Astrocyte (in vitro differentiated cells and primary cell): ENCODE results near the gene SEC11A. TPM values are rescaled to one million over a fixed set of nuclear protein-coding genes. Genes with fewer than 3 reads are reported as not detected.

ENCODE experiments used
- DNase-seq: peaks from one replicate; pipeline ENCODE4 v3.0.0-alpha.2; 2010; ENCODE audit warnings: low read depth
- FAIRE-seq: peaks from 2 replicates; lab custom pipeline; 2011; peaks lifted over from hg19 to GRCh38; lab: Jason Lieb, UNC
- H2AFZ ChIP-seq: 2 replicates; pipeline ENCODE4 v1.6.0; 2012; ENCODE audit warnings: low read depth, low read length, inconsistent platforms
- H3K27ac ChIP-seq: 2 replicates; pipeline ENCODE4 v1.5.1; 2011; ENCODE audit warnings: low read depth, low read length, inconsistent platforms
- H3K27me3 ChIP-seq: 2 replicates; pipeline ENCODE4 v1.6.0; 2011; ENCODE audit warnings: low read length, inconsistent platforms; ENCODE audit not compliant: insufficient read depth
- H3K36me3 ChIP-seq: 2 replicates; pipeline ENCODE4 v1.5.1; 2011; ENCODE audit warnings: low read length, inconsistent platforms; ENCODE audit not compliant: insufficient read depth
- H3K4me1 ChIP-seq: 2 replicates; pipeline ENCODE4 v1.5.1; 2011; ENCODE audit warnings: low read length, inconsistent platforms; ENCODE audit not compliant: insufficient read depth
- H3K4me2 ChIP-seq: 2 replicates; pipeline ENCODE4 v1.6.0; 2012; ENCODE audit warnings: low read length, inconsistent platforms
- H3K4me3 ChIP-seq: 2 replicates; pipeline ENCODE4 v1.5.1; 2011; ENCODE audit warnings: low read depth, mild to moderate bottlenecking, low read length, inconsistent platforms; ENCODE audit not compliant: insufficient read depth
- H3K79me2 ChIP-seq: 2 replicates; pipeline ENCODE4 v1.6.0; 2012; ENCODE audit warnings: mild to moderate bottlenecking, low read length, inconsistent platforms; ENCODE audit not compliant: insufficient read depth
- H3K9ac ChIP-seq: 2 replicates; pipeline ENCODE4 v1.6.0; 2012; ENCODE audit warnings: mild to moderate bottlenecking, low read length, inconsistent platforms
- H3K9me3 ChIP-seq: 2 replicates; pipeline ENCODE4 v1.5.1; 2012; ENCODE audit warnings: low read depth, mild to moderate bottlenecking, low read length, inconsistent platforms; ENCODE audit not compliant: insufficient read depth
- H4K20me1 ChIP-seq: 2 replicates; pipeline ENCODE4 v1.6.0; 2012; ENCODE audit warnings: low read length, inconsistent platforms; ENCODE audit not compliant: insufficient read depth
- H3K27ac Mint-ChIP-seq: one replicate; pipeline ENCODE4 v1.8.0; 2021; ENCODE audit warnings: mild to moderate bottlenecking, mixed read lengths; ENCODE audit not compliant: unreplicated experiment
- H3K27me3 Mint-ChIP-seq: one replicate; pipeline ENCODE4 v1.8.0; 2021; ENCODE audit warnings: low read depth, mixed read lengths; ENCODE audit not compliant: unreplicated experiment
- H3K36me3 Mint-ChIP-seq: one replicate; pipeline ENCODE4 v1.8.0; 2021; ENCODE audit warnings: low read depth, mixed read lengths; ENCODE audit not compliant: unreplicated experiment
- H3K4me1 Mint-ChIP-seq: one replicate; pipeline ENCODE4 v1.8.0; 2021; ENCODE audit warnings: low read depth, mixed read lengths; ENCODE audit not compliant: unreplicated experiment
- H3K4me3 Mint-ChIP-seq: one replicate; pipeline ENCODE4 v1.8.0; 2021; ENCODE audit warnings: mild to moderate bottlenecking, moderate library complexity, mixed read lengths; ENCODE audit not compliant: unreplicated experiment
- H3K9me3 Mint-ChIP-seq: one replicate; pipeline ENCODE4 v1.8.0; 2021; ENCODE audit warnings: mild to moderate bottlenecking, mixed read lengths; ENCODE audit not compliant: unreplicated experiment
- CTCF ChIP-seq: IDR thresholded peaks from 2 replicates; pipeline ENCODE4 v1.5.1; 2011; ENCODE audit warnings: low read depth, mild to moderate bottlenecking, inconsistent platforms, low read length, moderate library complexity; ENCODE audit not compliant: insufficient read depth
- EZH2 ChIP-seq: IDR thresholded peaks from 2 replicates; pipeline ENCODE4 v1.6.1; 2012; ENCODE audit warnings: mild to moderate bottlenecking, low read length, inconsistent platforms; ENCODE audit not compliant: insufficient read depth
- total RNA-seq: library from RNA; stranded (reverse); gene quantifications from 2 replicates; pipeline ENCODE4 v1.2.1, GENCODE V29; 2021

SEC11A gene
- total RNA-seq, 1 donor from 2014 or later: 198 TPM

- no peak for TF ChIP-seq EZH2
- TF ChIP-seq CTCF: no peak
- Mint-ChIP-seq H3K27me3 (no peaks in the 10 kb centered on the region), H3K4me1 (peaks cover 13% of the 10 kb centered on the region), H3K9me3 (no peaks in the 10 kb centered on the region), H3K4me3 (no peak overlapping the region), H3K27ac (no peak overlapping the region), H3K36me3 (peaks cover 1% of the 10 kb centered on the region)
- Histone ChIP-seq H3K4me1 (no peaks in the 10 kb centered on the region), H3K27ac (no peak overlapping the region), H4K20me1 (peaks cover 65% of the 10 kb centered on the region), H3K79me2 (peaks cover 98% of the 10 kb centered on the region), H3K4me2 (no peak overlapping the region), H2AFZ (no peak overlapping the region), H3K9me3 (no peaks in the 10 kb centered on the region), H3K27me3 (no peaks in the 10 kb centered on the region), H3K9ac (no peak overlapping the region), H3K36me3 (no peaks in the 10 kb centered on the region), H3K4me3 (no peak overlapping the region)
- DNase-seq: no peak
- no peak for FAIRE-seq
These were observed 18.5 kb downstream of the SEC11A start for GRCh38 chr15:84697236-84697990.

- FAIRE-seq: no peak
- no peak overlapping the region for H3K4me3 Mint-ChIP-seq
- H3K79me2 ChIP-seq: peaks cover 98% of the 10 kb centered on the region
These were observed 19.2 kb downstream of the SEC11A start for GRCh38 chr15:84696757-84697156.

More at GRCh38 chr15:84696757-84697156, 19.2 kb downstream of the SEC11A start:
- Histone ChIP-seq H3K27ac (no peak overlapping the region), H3K27me3 (no peaks in the 10 kb centered on the region), H3K4me1 (no peaks in the 10 kb centered on the region), H3K36me3 (no peaks in the 10 kb centered on the region), H3K4me3 (no peak overlapping the region), H3K9me3 (no peaks in the 10 kb centered on the region), H4K20me1 (peaks cover 72% of the 10 kb centered on the region), H2AFZ (no peak overlapping the region), H3K9ac (no peak overlapping the region), H3K4me2 (no peak overlapping the region)
- Mint-ChIP-seq H3K27ac (no peak overlapping the region), H3K9me3 (no peaks in the 10 kb centered on the region), H3K27me3 (no peaks in the 10 kb centered on the region), H3K4me1 (peaks cover 13% of the 10 kb centered on the region), H3K36me3 (peaks cover 1% of the 10 kb centered on the region)
- DNase-seq: no peak
- TF ChIP-seq EZH2 (no peak), CTCF (no peak)
